Measurements from ENCODE around the gene TBC1D22A.

DNA sequence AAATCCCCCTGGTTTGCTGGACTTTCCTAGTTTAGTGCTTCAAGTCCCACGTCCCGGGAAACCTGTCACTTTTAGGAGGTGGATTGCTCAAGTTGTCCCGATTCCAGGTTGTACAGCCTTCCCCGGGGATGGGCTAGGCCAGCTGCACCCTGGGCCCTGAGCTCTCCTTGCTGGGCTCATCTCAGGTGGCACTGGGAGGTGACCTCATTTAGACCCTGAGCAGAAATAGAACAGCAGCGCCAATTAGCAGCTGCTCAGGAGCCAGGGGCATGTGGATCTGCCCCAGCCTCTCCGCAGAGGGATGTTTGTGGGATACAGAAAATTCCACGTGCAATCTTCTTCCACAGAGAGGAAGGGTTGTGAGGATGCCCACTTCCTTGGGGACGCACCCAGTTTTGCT is 14.8 kb upstream of the TBC1D22A start:
- TF ChIP-seq, protein P1, sequence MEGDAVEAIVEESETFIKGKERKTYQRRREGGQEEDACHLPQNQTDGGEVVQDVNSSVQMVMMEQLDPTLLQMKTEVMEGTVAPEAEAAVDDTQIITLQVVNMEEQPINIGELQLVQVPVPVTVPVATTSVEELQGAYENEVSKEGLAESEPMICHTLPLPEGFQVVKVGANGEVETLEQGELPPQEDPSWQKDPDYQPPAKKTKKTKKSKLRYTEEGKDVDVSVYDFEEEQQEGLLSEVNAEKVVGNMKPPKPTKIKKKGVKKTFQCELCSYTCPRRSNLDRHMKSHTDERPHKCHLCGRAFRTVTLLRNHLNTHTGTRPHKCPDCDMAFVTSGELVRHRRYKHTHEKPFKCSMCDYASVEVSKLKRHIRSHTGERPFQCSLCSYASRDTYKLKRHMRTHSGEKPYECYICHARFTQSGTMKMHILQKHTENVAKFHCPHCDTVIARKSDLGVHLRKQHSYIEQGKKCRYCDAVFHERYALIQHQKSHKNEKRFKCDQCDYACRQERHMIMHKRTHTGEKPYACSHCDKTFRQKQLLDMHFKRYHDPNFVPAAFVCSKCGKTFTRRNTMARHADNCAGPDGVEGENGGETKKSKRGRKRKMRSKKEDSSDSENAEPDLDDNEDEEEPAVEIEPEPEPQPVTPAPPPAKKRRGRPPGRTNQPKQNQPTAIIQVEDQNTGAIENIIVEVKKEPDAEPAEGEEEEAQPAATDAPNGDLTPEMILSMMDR (conservative IDR thresholded peaks at IDR 0.05; ENCODE audit: low read length), result no peak
- no peak for TF ChIP-seq EZH2phosphoT487 (IDR thresholded peaks at IDR 0.05; ENCODE audit: borderline replicate concordance, low read depth, low read length)

All from OCI-LY7 (cell line).